IMR-90 (cell line): Measurements from ENCODE around the gene ALDH1A1. TPM values are rescaled to one million over a fixed set of nuclear protein-coding genes. Genes with fewer than 3 reads are reported as not detected.
A peak's percentile ranks its signal among the peaks of the same experiment; 100 is the strongest.

Source experiments
- ATAC-seq: fragments of 200-7000 bp; cut with Tn5 transposase; 2 replicates; pipeline ENCODE4 v1.9.1; 2020; ENCODE audit warnings: low read depth, mild to moderate bottlenecking, moderate library complexity
- BruUV-seq: library from RNA; stranded (reverse); fragments of 400-500 nt; replicated peaks from 2 replicates; lab custom pipeline; 2021; lab: Mats Ljungman, UMichigan
- CTCF ChIA-PET: fragments of 300-600 bp; formaldehyde crosslinking; extraction: SDS; loops from one replicate; lab custom pipeline; 2021; ENCODE audit warnings: antibody characterized with exemption; lab: Yijun Ruan, JAX
- POLR2A ChIA-PET: fragments of 300-600 bp; sonication (Branson Sonifier 250); formaldehyde crosslinking; loops from one replicate; lab custom pipeline; 2022; ENCODE audit warnings: antibody characterized with exemption; ENCODE audit not compliant: unreplicated experiment; lab: Charles Lee
- DNase-seq: peaks from one replicate; pipeline ENCODE4 v3.0.0; 2013
- H2AFZ ChIP-seq: replicated peaks from 2 replicates; pipeline ENCODE3; 2013; ENCODE audit warnings: low read length, mild to moderate bottlenecking; ENCODE audit not compliant: poor library complexity
- H2AK5ac ChIP-seq: 2 replicates; pipeline ENCODE4 v1.6.1; 2013; ENCODE audit warnings: low read depth, low read length, inconsistent platforms
- H2AK9ac ChIP-seq: replicated peaks from 2 replicates; pipeline ENCODE3; 2013; ENCODE audit warnings: mild to moderate bottlenecking, low read depth, low read length, moderate library complexity; ENCODE audit not compliant: poor library complexity
- H2BK120ac ChIP-seq: 2 replicates; pipeline ENCODE4 v1.6.1; 2013; ENCODE audit warnings: low read depth, low read length, inconsistent platforms
- H2BK15ac ChIP-seq: 3 replicates; pipeline ENCODE4 v1.6.1; 2013; ENCODE audit warnings: low read depth, low read length, inconsistent platforms
- H2BK20ac ChIP-seq: 2 replicates; pipeline ENCODE4 v1.6.1; 2013; ENCODE audit warnings: low read depth, mild to moderate bottlenecking, inconsistent platforms, low read length, moderate library complexity
- H2BK5ac ChIP-seq: 2 replicates; pipeline ENCODE4 v1.6.1; 2013; ENCODE audit warnings: mild to moderate bottlenecking, low read depth, low read length, inconsistent platforms; ENCODE audit not compliant: poor library complexity, severe bottlenecking
- H3K14ac ChIP-seq: replicated peaks from 2 replicates; pipeline ENCODE4 v1.6.1; 2013; ENCODE audit warnings: low read depth, low read length, inconsistent platforms
- H3K18ac ChIP-seq: 2 replicates; pipeline ENCODE4 v1.6.1; 2013; ENCODE audit warnings: low read depth, low read length, control low read depth
- H3K23ac ChIP-seq: 2 replicates; pipeline ENCODE4 v1.6.1; 2013; ENCODE audit warnings: low read depth, low read length, inconsistent platforms
- H3K27ac ChIP-seq: 2 replicates; pipeline ENCODE4 v1.5.1; 2013; ENCODE audit warnings: mild to moderate bottlenecking, control low read depth, low read length; ENCODE audit not compliant: insufficient read depth
- H3K27me3 ChIP-seq: 2 replicates; pipeline ENCODE4 v1.6.1; 2013; ENCODE audit warnings: low read length; ENCODE audit not compliant: control insufficient read depth, insufficient read depth
- H3K36me3 ChIP-seq: 2 replicates; pipeline ENCODE4 v1.6.1; 2013; ENCODE audit warnings: low read length, mixed read lengths; ENCODE audit not compliant: control insufficient read depth, insufficient read depth
- H3K4ac ChIP-seq: 2 replicates; pipeline ENCODE4 v1.6.1; 2013; ENCODE audit warnings: low read depth, low read length, inconsistent platforms
- H3K4me1 ChIP-seq: 2 replicates; pipeline ENCODE4 v1.6.1; 2013; ENCODE audit warnings: low read length, mixed read lengths; ENCODE audit not compliant: control insufficient read depth, insufficient read depth
- H3K4me2 ChIP-seq: 2 replicates; pipeline ENCODE4 v1.6.1; 2013; ENCODE audit warnings: low read depth, mild to moderate bottlenecking, control low read depth, low read length, moderate library complexity
- H3K4me3 ChIP-seq: 2 replicates; pipeline ENCODE4 v1.5.1; 2013; ENCODE audit warnings: low read depth, mild to moderate bottlenecking, control low read depth, low read length, moderate library complexity; ENCODE audit not compliant: insufficient read depth
- H3K56ac ChIP-seq: 2 replicates; pipeline ENCODE4 v1.6.1; 2013; ENCODE audit warnings: low read length, inconsistent platforms; ENCODE audit not compliant: insufficient read depth; ENCODE audit errors: extremely low read depth
- H3K79me1 ChIP-seq, 2 experiments: 2 replicates each; pipeline ENCODE4 v1.6.1; 2013; ENCODE audit warnings: low read length in 2 of 2, inconsistent platforms in 1 of 2, low read depth in 1 of 2
- H3K9ac ChIP-seq: 2 replicates; pipeline ENCODE4 v1.6.1; 2013; ENCODE audit warnings: low read depth, low read length, control low read depth
- H3K9me1 ChIP-seq: 2 replicates; pipeline ENCODE4 v1.6.1; 2013; ENCODE audit warnings: low read length, inconsistent platforms; ENCODE audit not compliant: insufficient read depth
- H3K9me3 ChIP-seq: 2 replicates; pipeline ENCODE4 v1.6.1; 2013; ENCODE audit warnings: low read length; ENCODE audit not compliant: control insufficient read depth, insufficient read depth
- H4K20me1 ChIP-seq: 2 replicates; pipeline ENCODE4 v1.6.1; 2013; ENCODE audit warnings: low read length, inconsistent platforms; ENCODE audit not compliant: insufficient read depth
- H4K5ac ChIP-seq: 2 replicates; pipeline ENCODE4 v1.6.1; 2013; ENCODE audit warnings: mild to moderate bottlenecking, low read depth, low read length, control low read depth
- H4K8ac ChIP-seq, 2 experiments: 2 replicates each; pipeline ENCODE4 v1.6.1; 2013; ENCODE audit warnings: low read depth in 2 of 2, low read length in 2 of 2, control low read depth in 1 of 2, inconsistent platforms in 1 of 2
- H4K91ac ChIP-seq: 2 replicates; pipeline ENCODE4 v1.6.1; 2013; ENCODE audit warnings: low read depth, low read length, inconsistent platforms; ENCODE audit not compliant: insufficient read depth
- BHLHE40 ChIP-seq: fragments of 150-350 bp; IDR thresholded peaks from 2 replicates; pipeline ENCODE4 v1.6.1; 2016; ENCODE audit warnings: mild to moderate bottlenecking, low read depth, low read length
- CEBPB ChIP-seq: IDR thresholded peaks from 2 replicates; pipeline ENCODE4 v1.6.1; 2012; ENCODE audit warnings: low read depth, low read length, improper control_type of control experiment
- CHD1 ChIP-seq: IDR thresholded peaks from 2 replicates; pipeline ENCODE4 v1.6.1; 2012; ENCODE audit warnings: low read depth, low read length, improper control_type of control experiment
- ELK1 ChIP-seq: fragments of 150-350 bp; IDR thresholded peaks from 2 replicates; pipeline ENCODE4 v1.6.1; 2016; ENCODE audit warnings: low read depth, mild to moderate bottlenecking, low read length, moderate library complexity, borderline replicate concordance
- FOS ChIP-seq: fragments of 150-350 bp; IDR thresholded peaks from 2 replicates; pipeline ENCODE4 v1.6.1; 2016; ENCODE audit warnings: low read depth, low read length
- MAFK ChIP-seq: IDR thresholded peaks from 2 replicates; pipeline ENCODE4 v1.6.1; 2012; ENCODE audit warnings: low read depth, low read length, improper control_type of control experiment
- MAZ ChIP-seq: IDR thresholded peaks from 2 replicates; pipeline ENCODE4 v1.6.1; 2012; ENCODE audit warnings: low read depth, mild to moderate bottlenecking, low read length, improper control_type of control experiment, moderate library complexity, borderline replicate concordance
- MXI1 ChIP-seq: IDR thresholded peaks from 2 replicates; pipeline ENCODE4 v1.6.1; 2012; ENCODE audit warnings: low read depth, mild to moderate bottlenecking, low read length, moderate library complexity, borderline replicate concordance
- NFE2L2 ChIP-seq: fragments of 150-350 bp; IDR thresholded peaks from 2 replicates; pipeline ENCODE4 v1.6.1; 2016; ENCODE audit warnings: low read depth, mild to moderate bottlenecking, low read length
- POLR2A ChIP-seq: IDR thresholded peaks from 2 replicates; pipeline ENCODE4 v1.6.1; 2012; ENCODE audit warnings: mild to moderate bottlenecking, low read depth, low read length
- RAD21 ChIP-seq: IDR thresholded peaks from 2 replicates; pipeline ENCODE4 v1.6.1; 2012; ENCODE audit warnings: low read length, improper control_type of control experiment
- RCOR1 ChIP-seq: IDR thresholded peaks from 2 replicates; pipeline ENCODE4 v1.6.1; 2012; ENCODE audit warnings: mild to moderate bottlenecking, low read length, improper control_type of control experiment; ENCODE audit not compliant: insufficient replicate concordance
- RFX5 ChIP-seq: IDR thresholded peaks from 2 replicates; pipeline ENCODE4 v1.8.0; 2012; ENCODE audit warnings: low read depth, mild to moderate bottlenecking, low read length, moderate library complexity
- SMC3 ChIP-seq: fragments of 150-350 bp; IDR thresholded peaks from 2 replicates; pipeline ENCODE4 v1.6.1; 2016; ENCODE audit warnings: low read depth, mild to moderate bottlenecking, antibody characterized with exemption, low read length, moderate library complexity
- USF2 ChIP-seq: fragments of 150-350 bp; IDR thresholded peaks from 2 replicates; pipeline ENCODE4 v1.6.1; 2017; ENCODE audit warnings: mild to moderate bottlenecking, antibody characterized with exemption, low read length, low read depth
- WGBS, 2 experiments: methylation state at CpG; one replicate each; pipeline versions ENCODE4 v1.1.5 to v1.1.7; 2013; ENCODE audit warnings: missing lambda C conversion rate in 2 of 2; ENCODE audit not compliant: insufficient read length in 1 of 2; ENCODE audit errors: extremely low coverage in 2 of 2; 5-methylcytosine and 5-hydroxymethylcytosine counted together
- dilution Hi-C: fragments of 300-500 bp; cut with HindIII; formaldehyde crosslinking; loops from one replicate; pipeline ENCODE4 v1.14.3; 2018; ENCODE audit warnings: low sequenced_read_pairs; ENCODE audit not compliant: unreplicated experiment
- in situ Hi-C: fragments of 300-500 bp; cut with MboI; formaldehyde crosslinking; loops from 3 replicates; pipeline ENCODE4 v1.14.3; 2019; ENCODE audit warnings: low sequenced_read_pairs, inconsistent platforms, mixed read lengths
- intact Hi-C: fragments of 100-400 bp; cut with micrococcal nuclease; formaldehyde crosslinking; loops from 2 replicates; pipeline ENCODE4 v1.10.0; 2022
- polyA plus RNA-seq, 3 experiments: library from polyadenylated mRNA; depleted of rRNA; stranded (reverse); fragments of >200 nt; gene quantifications; 2 replicates each; pipeline ENCODE4 v1.2.3, GENCODE V29; 2012; ENCODE audit warnings: low replicate concordance in 1 of 3
- total RNA-seq: library from RNA; depleted of rRNA; stranded (reverse); fragments of >200 nt; gene quantifications from 2 replicates; pipeline ENCODE4 v1.2.3, GENCODE V29; 2012
- TF ChIP-seq, protein P1 (sequence below): conservative IDR thresholded peaks from 2 replicates; pipeline ENCODE4 v1.5.1; 2012; ENCODE audit warnings: mild to moderate bottlenecking, low read depth, low read length, improper control_type of control experiment

The ALDH1A1 gene
- total and polyA plus RNA-seq, 2 of the 4 experiments (the other 2 are of a cell fraction), result not detected

- ChIA-PET CTCF (interaction anchor here (0.5 kb wide), 1 partner anchor 124 kb away, joined by 6 read pairs; no protein-coding TSS in a partner anchor), POLR2A (no interaction called here)
- no peak for ATAC-seq
Measured at GRCh38 chr9:72894342-72894741, 58.5 kb downstream of the ALDH1A1 start.

More at GRCh38 chr9:72894342-72894741, 58.5 kb downstream of the ALDH1A1 start:
- Histone ChIP-seq H3K4ac (no peak overlapping the region), H3K14ac (no peak overlapping the region), H3K4me1 (no peaks in the 10 kb centered on the region), H2BK15ac (no peak overlapping the region), H2AK9ac (no peak overlapping the region), H4K91ac (no peak overlapping the region), H2AFZ (no peak overlapping the region), H3K9me3 (no peaks in the 10 kb centered on the region), H2BK20ac (no peak overlapping the region), H2BK120ac (no peak overlapping the region), H3K36me3 (no peaks in the 10 kb centered on the region), H3K18ac (no peak overlapping the region), H3K56ac (no peak overlapping the region), H3K27ac (no peak overlapping the region), H3K27me3 (no peaks in the 10 kb centered on the region), H4K20me1 (no peaks in the 10 kb centered on the region), H3K4me2 (no peak overlapping the region), H3K79me1 (no peaks in the 10 kb centered on the region), H4K5ac (no peak overlapping the region), H3K9ac (no peak overlapping the region), H3K23ac (no peak overlapping the region), H3K4me3 (no peak overlapping the region), H2AK5ac (no peak overlapping the region), H3K9me1 (no peaks in the 10 kb centered on the region), H4K8ac (no peak overlapping the region), H2BK5ac (no peak overlapping the region)
- dilution Hi-C loops (no loop called here), intact Hi-C loops (loop anchor here (2.0 kb wide), 1 partner anchor 20 kb away; no protein-coding TSS in a partner anchor), in situ Hi-C loops (loop anchor here (10.0 kb wide), 1 partner anchor 60 kb away; no protein-coding TSS in a partner anchor)
- peak; percentile 4 for DNase-seq
- WGBS, 2 experiments, result no CpG with 5 or more reads among the region's 5 CpGs
- BruUV-seq, result no TSS peak
- TF ChIP-seq RFX5, result no peak
- no peak for TF ChIP-seq CEBPB
- TF ChIP-seq, protein P1, sequence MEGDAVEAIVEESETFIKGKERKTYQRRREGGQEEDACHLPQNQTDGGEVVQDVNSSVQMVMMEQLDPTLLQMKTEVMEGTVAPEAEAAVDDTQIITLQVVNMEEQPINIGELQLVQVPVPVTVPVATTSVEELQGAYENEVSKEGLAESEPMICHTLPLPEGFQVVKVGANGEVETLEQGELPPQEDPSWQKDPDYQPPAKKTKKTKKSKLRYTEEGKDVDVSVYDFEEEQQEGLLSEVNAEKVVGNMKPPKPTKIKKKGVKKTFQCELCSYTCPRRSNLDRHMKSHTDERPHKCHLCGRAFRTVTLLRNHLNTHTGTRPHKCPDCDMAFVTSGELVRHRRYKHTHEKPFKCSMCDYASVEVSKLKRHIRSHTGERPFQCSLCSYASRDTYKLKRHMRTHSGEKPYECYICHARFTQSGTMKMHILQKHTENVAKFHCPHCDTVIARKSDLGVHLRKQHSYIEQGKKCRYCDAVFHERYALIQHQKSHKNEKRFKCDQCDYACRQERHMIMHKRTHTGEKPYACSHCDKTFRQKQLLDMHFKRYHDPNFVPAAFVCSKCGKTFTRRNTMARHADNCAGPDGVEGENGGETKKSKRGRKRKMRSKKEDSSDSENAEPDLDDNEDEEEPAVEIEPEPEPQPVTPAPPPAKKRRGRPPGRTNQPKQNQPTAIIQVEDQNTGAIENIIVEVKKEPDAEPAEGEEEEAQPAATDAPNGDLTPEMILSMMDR, result no peak
- no peak for TF ChIP-seq USF2
- TF ChIP-seq SMC3, result no peak
- no peak for TF ChIP-seq RCOR1
- no peak for TF ChIP-seq RAD21
- TF ChIP-seq MAZ, result no peak
- no peak for TF ChIP-seq BHLHE40
- TF ChIP-seq NFE2L2, result no peak
- TF ChIP-seq ELK1, result no peak
- no peak for TF ChIP-seq FOS
- no peak for TF ChIP-seq POLR2A
- no peak for TF ChIP-seq CHD1
- no peak for TF ChIP-seq MXI1
- no peak for TF ChIP-seq MAFK
